CD4-positive, alpha-beta T cell treated with Interferon alpha-2 for 1 hour (primary cell): ENCODE measurements around the gene GARS1.
A peak's percentile ranks its signal among the peaks of the same experiment; 100 is the strongest.
"Not testable (repeated sequence)": the region's sequence is repeated elsewhere in the genome, so short reads cannot be mapped to it uniquely, and the experiment has no call there.

Source experiments
- DNase-seq, 2 donors: peaks; one replicate each; pipeline ENCODE4 v3.0.0-alpha.2; 2020 to 2022

Gene GARS1

GRCh38 chr7:30594540-30595435 is at the start of gene GARS1:
Gene GARS1, plus strand, starts transcription at chr7:30594878. Its CDS starts 44 bp downstream, at chr7:30594922.
- peak; percentile 86 to 92 for DNase-seq

- no peak for DNase-seq
These were observed 48.7 kb upstream of the GARS1 start for GRCh38 chr7:30545791-30546555.

- DNase-seq: no peak
These were observed 48.1 kb upstream of the GARS1 start for GRCh38 chr7:30546596-30546995.

GRCh38 chr7:30548845-30549244 is 45.8 kb upstream of the GARS1 start:
- peak; percentile 9 to 48 for DNase-seq

- DNase-seq: no peak
These were observed 44.7 kb upstream of the GARS1 start for GRCh38 chr7:30549931-30550493.

GRCh38 chr7:30552330-30552729 is 42.3 kb upstream of the GARS1 start:
- no peak for DNase-seq

GRCh38 chr7:30553141-30553540 is 41.5 kb upstream of the GARS1 start:
- no peak for DNase-seq

GRCh38 chr7:30553546-30553945 is 41.1 kb upstream of the GARS1 start:
- no peak for DNase-seq

GRCh38 chr7:30555525-30555924 is 39.2 kb upstream of the GARS1 start:
- no peak for DNase-seq

GRCh38 chr7:30556840-30557239 is 37.8 kb upstream of the GARS1 start:
- DNase-seq: no peak

- no peak for DNase-seq
These were observed 37.4 kb upstream of the GARS1 start for GRCh38 chr7:30557245-30557644.

GRCh38 chr7:30559611-30560010 is 35.1 kb upstream of the GARS1 start:
- DNase-seq: no peak

- DNase-seq: no peak
These were observed 33.3 kb upstream of the GARS1 start for GRCh38 chr7:30561389-30561788.

- no peak for DNase-seq
These were observed 32.2 kb upstream of the GARS1 start for GRCh38 chr7:30562498-30562897.

GRCh38 chr7:30562909-30563308 is 31.8 kb upstream of the GARS1 start:
- no peak for DNase-seq

- no peak for DNase-seq
These were observed 31.2 kb upstream of the GARS1 start for GRCh38 chr7:30563326-30563942.

- peak; percentile 72 to 79 for DNase-seq
These were observed 30.3 kb upstream of the GARS1 start for GRCh38 chr7:30564243-30564892.

- DNase-seq: no peak
These were observed 28.1 kb upstream of the GARS1 start for GRCh38 chr7:30566596-30566995.

GRCh38 chr7:30567081-30567480 is 27.6 kb upstream of the GARS1 start:
- DNase-seq: no peak

GRCh38 chr7:30570238-30570637 is 24.4 kb upstream of the GARS1 start:
- not testable (repeated sequence) for DNase-seq

GRCh38 chr7:30572212-30572841 is 22.4 kb upstream of the GARS1 start:
- DNase-seq: no peak

- no peak for DNase-seq
These were observed 18.8 kb upstream of the GARS1 start for GRCh38 chr7:30575910-30576309.
